A549 (cell line): ENCODE results near the gene SYS1.

ENCODE experiments used
- ELK1 ChIP-seq: fragments of 150-350 bp; IDR thresholded peaks from 2 replicates; pipeline ENCODE4 v1.6.1; 2014; ENCODE audit warnings: low read depth, mild to moderate bottlenecking, low read length
- HDAC2 ChIP-seq: fragments of 200-600 bp; sonication (generic); IDR thresholded peaks from 2 replicates; pipeline ENCODE4 v1.6.1; 2016
- JUN ChIP-seq, 2 experiments: fragments of >200 bp; sonication (Bioruptor Twin); formaldehyde crosslinking; IDR thresholded peaks; 2 replicates in 1 of 2; 3 replicates in 1 of 2; pipeline ENCODE4 v1.6.1; 2016 to 2017
- MAZ ChIP-seq: fragments of 150-350 bp; IDR thresholded peaks from 2 replicates; pipeline ENCODE4 v1.6.1; 2014; ENCODE audit warnings: antibody characterized with exemption, low read depth, low read length, borderline replicate concordance
- POLR2A ChIP-seq: IDR thresholded peaks from 2 replicates; pipeline ENCODE4 v1.6.1; 2012; ENCODE audit warnings: mild to moderate bottlenecking, low read length
- POLR2AphosphoS2 ChIP-seq: conservative IDR thresholded peaks from 2 replicates; pipeline ENCODE4 v1.6.1; 2012; ENCODE audit warnings: low read length, improper control_type of control experiment, inconsistent platforms
- RAD21 ChIP-seq, 2 experiments: fragments of >200 bp in 1 of 2; sonication (Bioruptor Twin) in 1 of 2; formaldehyde crosslinking in 1 of 2; IDR thresholded peaks in 1 of 2; conservative IDR thresholded peaks in 1 of 2; 2 replicates in 1 of 2; 3 replicates in 1 of 2; pipeline ENCODE4 v1.6.1; 2012 to 2018; ENCODE audit warnings: inconsistent platforms in 1 of 2
- RARB ChIP-seq: fragments of 250-450 bp; sonication (Bioruptor Pico); IDR thresholded peaks from 2 replicates; pipeline ENCODE4 v1.8.0; 2021; ENCODE audit warnings: mild to moderate bottlenecking, moderate library complexity
- SREBF2 ChIP-seq: fragments of 450-650 bp; IDR thresholded peaks from 2 replicates; pipeline ENCODE4 v1.6.1; 2014; ENCODE audit warnings: mild to moderate bottlenecking, moderate library complexity
- TP53 ChIP-seq: fragments of 250-450 bp; sonication (Bioruptor Pico); IDR thresholded peaks from 2 replicates; pipeline ENCODE4 v1.5.0; 2021; ENCODE audit warnings: mild to moderate bottlenecking, moderate library complexity
- TF ChIP-seq, protein P1 (sequence below): fragments of >200 bp; sonication (Bioruptor Twin); formaldehyde crosslinking; IDR thresholded peaks from 3 replicates; pipeline ENCODE4 v1.5.1; 2016
- TF ChIP-seq, protein P2 (sequence below): fragments of 200-600 bp; sonication (generic); IDR thresholded peaks from 2 replicates; pipeline ENCODE4 v1.6.1; 2016; ENCODE audit warnings: antibody characterized with exemption, mild to moderate bottlenecking, moderate library complexity
- TF ChIP-seq, protein P3 (sequence below): IDR thresholded peaks from 2 replicates; pipeline ENCODE4 v1.6.1; 2012; ENCODE audit warnings: low read depth, borderline replicate concordance
- TF ChIP-seq, protein P4 (sequence below): fragments of 450-650 bp; IDR thresholded peaks from 2 replicates; pipeline ENCODE4 v1.6.1; 2014; ENCODE audit warnings: antibody characterized with exemption

- TF ChIP-seq, protein P1, sequence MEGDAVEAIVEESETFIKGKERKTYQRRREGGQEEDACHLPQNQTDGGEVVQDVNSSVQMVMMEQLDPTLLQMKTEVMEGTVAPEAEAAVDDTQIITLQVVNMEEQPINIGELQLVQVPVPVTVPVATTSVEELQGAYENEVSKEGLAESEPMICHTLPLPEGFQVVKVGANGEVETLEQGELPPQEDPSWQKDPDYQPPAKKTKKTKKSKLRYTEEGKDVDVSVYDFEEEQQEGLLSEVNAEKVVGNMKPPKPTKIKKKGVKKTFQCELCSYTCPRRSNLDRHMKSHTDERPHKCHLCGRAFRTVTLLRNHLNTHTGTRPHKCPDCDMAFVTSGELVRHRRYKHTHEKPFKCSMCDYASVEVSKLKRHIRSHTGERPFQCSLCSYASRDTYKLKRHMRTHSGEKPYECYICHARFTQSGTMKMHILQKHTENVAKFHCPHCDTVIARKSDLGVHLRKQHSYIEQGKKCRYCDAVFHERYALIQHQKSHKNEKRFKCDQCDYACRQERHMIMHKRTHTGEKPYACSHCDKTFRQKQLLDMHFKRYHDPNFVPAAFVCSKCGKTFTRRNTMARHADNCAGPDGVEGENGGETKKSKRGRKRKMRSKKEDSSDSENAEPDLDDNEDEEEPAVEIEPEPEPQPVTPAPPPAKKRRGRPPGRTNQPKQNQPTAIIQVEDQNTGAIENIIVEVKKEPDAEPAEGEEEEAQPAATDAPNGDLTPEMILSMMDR: no peak
- TF ChIP-seq, protein P2, sequence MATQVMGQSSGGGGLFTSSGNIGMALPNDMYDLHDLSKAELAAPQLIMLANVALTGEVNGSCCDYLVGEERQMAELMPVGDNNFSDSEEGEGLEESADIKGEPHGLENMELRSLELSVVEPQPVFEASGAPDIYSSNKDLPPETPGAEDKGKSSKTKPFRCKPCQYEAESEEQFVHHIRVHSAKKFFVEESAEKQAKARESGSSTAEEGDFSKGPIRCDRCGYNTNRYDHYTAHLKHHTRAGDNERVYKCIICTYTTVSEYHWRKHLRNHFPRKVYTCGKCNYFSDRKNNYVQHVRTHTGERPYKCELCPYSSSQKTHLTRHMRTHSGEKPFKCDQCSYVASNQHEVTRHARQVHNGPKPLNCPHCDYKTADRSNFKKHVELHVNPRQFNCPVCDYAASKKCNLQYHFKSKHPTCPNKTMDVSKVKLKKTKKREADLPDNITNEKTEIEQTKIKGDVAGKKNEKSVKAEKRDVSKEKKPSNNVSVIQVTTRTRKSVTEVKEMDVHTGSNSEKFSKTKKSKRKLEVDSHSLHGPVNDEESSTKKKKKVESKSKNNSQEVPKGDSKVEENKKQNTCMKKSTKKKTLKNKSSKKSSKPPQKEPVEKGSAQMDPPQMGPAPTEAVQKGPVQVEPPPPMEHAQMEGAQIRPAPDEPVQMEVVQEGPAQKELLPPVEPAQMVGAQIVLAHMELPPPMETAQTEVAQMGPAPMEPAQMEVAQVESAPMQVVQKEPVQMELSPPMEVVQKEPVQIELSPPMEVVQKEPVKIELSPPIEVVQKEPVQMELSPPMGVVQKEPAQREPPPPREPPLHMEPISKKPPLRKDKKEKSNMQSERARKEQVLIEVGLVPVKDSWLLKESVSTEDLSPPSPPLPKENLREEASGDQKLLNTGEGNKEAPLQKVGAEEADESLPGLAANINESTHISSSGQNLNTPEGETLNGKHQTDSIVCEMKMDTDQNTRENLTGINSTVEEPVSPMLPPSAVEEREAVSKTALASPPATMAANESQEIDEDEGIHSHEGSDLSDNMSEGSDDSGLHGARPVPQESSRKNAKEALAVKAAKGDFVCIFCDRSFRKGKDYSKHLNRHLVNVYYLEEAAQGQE: no peak
- no peak for TF ChIP-seq POLR2AphosphoS2
- TF ChIP-seq, protein P3, sequence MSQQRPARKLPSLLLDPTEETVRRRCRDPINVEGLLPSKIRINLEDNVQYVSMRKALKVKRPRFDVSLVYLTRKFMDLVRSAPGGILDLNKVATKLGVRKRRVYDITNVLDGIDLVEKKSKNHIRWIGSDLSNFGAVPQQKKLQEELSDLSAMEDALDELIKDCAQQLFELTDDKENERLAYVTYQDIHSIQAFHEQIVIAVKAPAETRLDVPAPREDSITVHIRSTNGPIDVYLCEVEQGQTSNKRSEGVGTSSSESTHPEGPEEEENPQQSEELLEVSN: no peak
- TF ChIP-seq JUN (IDR thresholded peaks at IDR 0.05): no peak
- TF ChIP-seq MAZ: no peak
- TF ChIP-seq, protein P4, sequence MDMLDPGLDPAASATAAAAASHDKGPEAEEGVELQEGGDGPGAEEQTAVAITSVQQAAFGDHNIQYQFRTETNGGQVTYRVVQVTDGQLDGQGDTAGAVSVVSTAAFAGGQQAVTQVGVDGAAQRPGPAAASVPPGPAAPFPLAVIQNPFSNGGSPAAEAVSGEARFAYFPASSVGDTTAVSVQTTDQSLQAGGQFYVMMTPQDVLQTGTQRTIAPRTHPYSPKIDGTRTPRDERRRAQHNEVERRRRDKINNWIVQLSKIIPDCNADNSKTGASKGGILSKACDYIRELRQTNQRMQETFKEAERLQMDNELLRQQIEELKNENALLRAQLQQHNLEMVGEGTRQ: no peak
- no peak for TF ChIP-seq HDAC2
- no peak for TF ChIP-seq POLR2A
- TF ChIP-seq ELK1: no peak
- TF ChIP-seq TP53 (CRISPR knock-in tag): no peak
- no peak for TF ChIP-seq SREBF2
- TF ChIP-seq RARB (CRISPR knock-in tag): no peak
- TF ChIP-seq RAD21 (conservative IDR thresholded peaks at IDR 0.05 in 1 of 2, IDR thresholded peaks at IDR 0.05 in 1 of 2): no peak
Observed at GRCh38 chr20:45316150-45317080, 46.5 kb upstream of the SYS1 start.
